CD8-positive, alpha-beta memory T cell (primary cell): ENCODE data around the gene EFCAB3. TPM values are rescaled to one million over a fixed set of nuclear protein-coding genes. Genes with fewer than 3 reads are reported as not detected.

Experiments used
- polyA plus RNA-seq: library from polyadenylated mRNA; unstranded; fragments of 300-500 nt; fragmentation: Illumina TruSeq; gene quantifications from one replicate; pipeline ENCODE4 v1.2.3, GENCODE V29; 2021
- total RNA-seq, 2 experiments: library from RNA; stranded (reverse); gene quantifications; one replicate each; pipeline ENCODE4 v1.2.3, GENCODE V29; 2021

The EFCAB3 gene
- total and polyA plus RNA-seq, 3 experiments from 2014 or later, result not detected

Other genes starting within 250 kb of the EFCAB3 start
- gene METTL2A, start 43.3 kb downstream of the EFCAB3 start, total RNA-seq, result 10 to 100 TPM; 35.2 to 36.5 TPM
- gene METTL2A, start 43.3 kb downstream of the EFCAB3 start, polyA plus RNA-seq, result 21.4 TPM
- 10 to 100 TPM; 41.9 to 43.4 TPM for gene TLK2, start 98.3 kb downstream of the EFCAB3 start, total RNA-seq
- 13.3 TPM for gene TLK2, start 98.3 kb downstream of the EFCAB3 start, polyA plus RNA-seq
- 10 to 100 TPM; 10.0 to 10.2 TPM for gene MRC2, start 247.1 kb downstream of the EFCAB3 start, total RNA-seq
- 0.08 TPM for gene MRC2, start 247.1 kb downstream of the EFCAB3 start, polyA plus RNA-seq